ENCODE results near the gene USP13.

DNA sequence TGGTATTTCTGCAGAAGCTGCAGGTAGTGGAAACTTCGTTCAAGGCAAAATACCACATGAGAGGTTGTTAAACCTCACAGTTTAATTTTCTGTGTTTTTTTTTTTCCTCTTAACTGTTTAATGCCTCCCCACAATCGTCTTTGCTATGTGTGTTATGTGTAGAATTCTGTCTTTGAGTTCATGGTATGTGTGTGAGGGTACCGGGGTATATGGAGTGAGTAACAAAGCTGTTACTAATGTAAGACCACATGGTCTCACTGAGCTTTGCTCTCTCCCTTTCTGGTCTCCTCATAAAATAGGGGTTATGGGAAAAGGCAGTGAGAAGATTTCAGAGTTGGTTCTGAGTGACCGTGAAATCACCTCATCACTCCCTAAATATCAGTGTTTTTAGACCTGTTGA lies 143.6 kb downstream of the USP13 start:
- TF ChIP-seq ZNF24 (IDR thresholded peaks at IDR 0.05) = no peak
- no peak for TF ChIP-seq SP1 (IDR thresholded peaks at IDR 0.05; ENCODE audit: low read depth, low read length)
